Activated CD8-positive, alpha-beta memory T cell treated with anti-CD3 and anti-CD28 coated beads, Interleukin-2, amount 50 U/mL, for 48 hours (primary cell): ENCODE data around the gene PRUNE2.

ENCODE experiments used
- DNase-seq: peaks from one replicate; pipeline ENCODE4 v3.0.0-alpha.2; 2020

PRUNE2 gene

DNA sequence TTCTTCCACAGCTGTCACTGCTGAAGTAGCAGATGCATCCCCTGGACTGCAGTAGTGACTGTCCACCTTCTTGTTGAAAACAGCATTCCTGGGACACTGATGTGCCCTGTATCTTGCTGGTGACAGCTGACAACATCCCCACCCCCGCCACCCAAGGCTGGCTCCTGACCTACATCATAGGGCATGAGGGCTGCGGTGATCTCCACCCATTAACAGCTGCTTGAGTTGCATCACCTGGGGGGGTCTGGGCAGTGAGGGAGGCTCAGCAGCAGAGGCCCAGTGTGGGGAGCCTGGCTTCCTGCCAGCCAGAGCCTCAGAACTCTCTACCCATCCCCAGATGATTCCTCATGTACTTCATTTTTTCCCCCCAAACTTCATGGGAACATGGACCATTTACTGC is 4.1 kb downstream of the PRUNE2 start:
- DNase-seq, result no peak

DNA sequence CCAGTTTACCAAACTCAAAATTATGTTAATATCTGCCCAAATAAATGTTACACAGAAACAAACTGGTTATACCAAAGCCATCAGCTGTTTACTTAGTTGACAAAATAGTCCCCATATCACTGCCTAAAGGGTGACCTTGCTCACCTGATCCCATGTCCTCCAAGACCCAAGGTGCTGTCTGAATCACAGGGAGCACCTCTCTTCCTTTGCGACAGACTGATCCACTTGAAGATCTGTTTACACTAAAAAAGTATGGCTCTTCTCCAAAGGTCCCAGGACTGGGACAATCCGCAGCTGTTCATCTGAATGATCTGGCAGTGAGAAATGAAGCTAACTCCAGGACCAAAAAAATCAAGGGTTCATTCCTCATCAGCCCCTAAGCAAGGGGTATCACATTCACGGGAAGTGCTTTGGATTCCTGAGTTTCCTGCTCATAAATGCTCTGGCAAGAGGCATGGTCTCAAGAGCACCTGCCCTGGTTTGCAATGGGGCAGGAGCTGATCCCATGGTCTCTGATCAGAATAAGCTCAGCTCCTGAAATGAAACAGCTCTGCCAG is 5.0 kb downstream of the PRUNE2 start:
- no peak for DNase-seq

DNA sequence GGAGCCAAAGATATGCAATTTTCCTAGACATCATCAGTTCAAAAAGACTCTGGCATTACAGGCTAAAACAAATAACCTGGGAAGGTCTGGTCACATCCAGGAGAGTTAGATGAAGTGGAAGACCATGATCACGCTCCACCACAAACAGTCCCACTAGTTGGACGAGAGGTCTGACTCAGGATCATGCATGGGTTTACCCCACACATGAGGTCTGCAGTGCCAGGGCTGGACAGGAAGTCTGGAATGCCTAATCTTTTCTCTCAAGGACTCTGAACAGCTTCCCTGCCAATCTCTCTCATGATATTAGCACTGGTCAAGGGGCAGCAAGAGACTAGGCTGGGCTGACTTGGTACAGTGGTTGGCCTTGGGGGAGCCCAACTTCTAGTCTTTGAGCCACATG is 7.1 kb downstream of the PRUNE2 start:
- DNase-seq, result no peak

DNA sequence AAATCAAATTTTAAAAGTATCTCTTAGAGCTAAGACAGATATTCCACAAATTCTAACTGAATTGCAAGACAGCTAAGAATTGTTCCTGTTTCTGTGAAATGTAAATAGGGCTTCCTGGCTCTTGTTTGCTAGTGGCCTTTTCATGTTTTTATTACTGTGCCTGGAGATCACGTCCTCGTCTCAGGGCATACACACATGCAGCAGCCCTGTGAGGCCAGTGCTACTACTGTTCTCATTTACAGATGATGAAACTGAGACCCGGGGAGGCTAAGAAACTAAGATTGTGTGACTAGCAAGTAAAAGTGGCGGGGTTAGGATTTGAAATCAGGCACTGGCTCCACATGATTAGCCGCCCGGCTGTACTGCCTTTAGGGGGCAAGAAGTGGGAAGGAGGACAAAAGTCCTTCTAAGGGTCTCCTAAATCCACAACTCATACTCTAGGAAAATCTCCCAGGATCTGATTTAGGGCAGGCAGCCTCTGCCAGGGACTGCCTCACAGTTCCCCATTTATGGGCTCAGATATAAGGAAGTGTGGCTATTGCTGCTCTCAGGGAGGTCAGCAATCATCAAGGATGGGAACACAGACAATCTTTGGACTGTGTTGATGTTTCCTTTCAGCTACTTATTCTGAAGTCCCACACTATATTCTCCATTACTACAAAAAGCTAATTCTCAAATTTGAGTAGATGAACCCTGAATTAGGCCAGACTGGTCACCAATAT is 7.9 kb downstream of the PRUNE2 start:
- no peak for DNase-seq

DNA sequence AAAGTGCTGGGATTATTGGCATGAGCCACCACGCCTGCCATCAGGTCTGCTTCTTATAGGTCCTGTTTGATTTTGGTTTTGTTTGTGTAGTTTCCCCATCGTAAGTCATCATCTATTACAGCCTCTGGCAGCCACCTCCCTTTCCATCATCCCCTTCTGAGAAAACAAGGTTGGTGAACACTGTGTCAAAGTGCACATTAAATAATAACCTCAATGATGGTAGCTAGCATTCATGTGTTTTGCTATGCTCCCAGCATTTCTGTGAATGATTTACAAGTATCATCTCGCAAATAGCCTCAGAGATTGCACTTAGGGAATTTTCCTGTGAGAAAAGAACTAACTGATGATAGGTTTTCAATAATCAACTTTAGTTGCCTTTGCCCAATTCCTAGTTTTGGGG is 9.9 kb downstream of the PRUNE2 start:
- no peak for DNase-seq

DNA sequence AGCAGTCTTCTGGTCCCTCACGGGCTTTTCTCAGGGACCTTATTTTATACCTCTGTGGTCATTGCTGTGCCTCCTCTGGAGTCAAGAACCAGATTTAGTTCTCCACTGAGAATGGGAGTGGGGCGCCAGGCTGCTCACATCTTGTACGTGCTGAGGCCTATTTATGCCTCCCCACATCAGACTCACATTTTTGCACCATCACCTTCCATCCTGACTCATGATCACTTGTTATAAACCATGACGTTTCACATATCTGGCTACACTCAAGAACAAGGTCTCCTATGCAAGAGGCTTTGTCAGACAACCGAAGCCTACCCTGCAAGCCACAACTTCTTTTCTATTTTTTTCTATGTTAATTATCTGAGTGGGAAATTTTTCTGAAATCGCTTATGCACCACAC is 10.7 kb downstream of the PRUNE2 start:
- no peak for DNase-seq

DNA sequence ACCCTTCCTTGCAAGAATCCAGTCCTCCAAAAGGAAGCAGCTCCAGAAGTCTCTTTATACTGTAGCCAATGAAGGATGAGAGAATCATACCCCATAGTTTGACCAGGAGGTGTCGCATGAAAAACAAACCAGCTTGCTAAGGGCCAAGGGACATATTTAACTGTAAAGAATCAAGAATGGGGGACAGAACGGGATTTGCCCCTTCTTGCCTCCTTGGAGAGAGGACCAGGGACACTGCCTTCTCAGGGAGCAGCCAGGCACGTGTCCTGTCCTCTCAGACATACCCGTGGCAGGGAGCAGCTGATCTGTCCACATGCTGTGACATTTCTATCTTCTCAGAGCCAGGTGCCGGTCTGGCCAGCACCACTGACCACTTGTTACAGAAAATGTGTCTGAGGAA is 11.7 kb downstream of the PRUNE2 start:
- no peak for DNase-seq

DNA sequence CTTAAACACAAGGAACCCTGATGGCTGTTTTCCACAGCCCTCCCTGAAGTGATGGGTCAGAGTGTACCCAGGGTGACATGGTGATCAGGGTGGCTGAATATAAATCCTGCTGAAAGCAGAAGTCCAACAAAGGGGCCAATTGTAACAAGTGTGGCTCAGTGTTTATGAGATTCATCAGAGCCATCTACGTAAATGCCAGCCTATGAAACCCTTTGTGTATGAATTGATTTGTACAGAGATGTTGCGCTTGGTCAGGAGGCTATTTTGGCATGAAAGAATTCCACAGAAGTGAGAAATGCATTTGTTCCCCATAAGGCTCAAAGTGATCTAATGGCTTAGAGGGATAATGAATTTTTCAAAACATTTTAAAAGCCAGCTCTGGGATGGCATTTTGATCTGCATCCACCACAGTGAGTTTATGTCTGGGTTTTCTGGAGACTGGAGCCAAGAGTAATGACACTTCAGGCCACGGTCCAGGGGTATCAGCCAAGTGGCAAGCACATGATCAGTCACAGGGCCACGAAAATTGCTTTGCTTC is 12.4 kb downstream of the PRUNE2 start:
- DNase-seq, result no peak

DNA sequence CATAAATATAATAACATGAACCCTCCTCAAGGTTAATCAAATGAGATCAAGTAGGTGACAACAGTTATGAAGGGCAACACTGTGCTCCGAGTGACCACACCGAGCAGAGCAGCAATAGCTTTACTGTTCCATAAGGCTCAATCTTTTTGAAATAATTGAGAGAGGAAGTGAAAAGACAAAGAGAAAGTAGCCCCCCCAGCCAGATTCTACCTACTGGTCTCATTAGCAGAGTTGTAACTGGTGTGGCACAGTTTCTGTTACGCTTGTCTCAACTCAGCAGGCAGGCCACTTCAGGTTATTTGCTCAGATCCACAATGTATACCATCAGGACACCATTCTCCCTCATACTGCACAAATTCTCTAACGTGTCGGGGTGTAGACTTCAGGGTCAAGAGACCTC is 14.0 kb downstream of the PRUNE2 start:
- no peak for DNase-seq

DNA sequence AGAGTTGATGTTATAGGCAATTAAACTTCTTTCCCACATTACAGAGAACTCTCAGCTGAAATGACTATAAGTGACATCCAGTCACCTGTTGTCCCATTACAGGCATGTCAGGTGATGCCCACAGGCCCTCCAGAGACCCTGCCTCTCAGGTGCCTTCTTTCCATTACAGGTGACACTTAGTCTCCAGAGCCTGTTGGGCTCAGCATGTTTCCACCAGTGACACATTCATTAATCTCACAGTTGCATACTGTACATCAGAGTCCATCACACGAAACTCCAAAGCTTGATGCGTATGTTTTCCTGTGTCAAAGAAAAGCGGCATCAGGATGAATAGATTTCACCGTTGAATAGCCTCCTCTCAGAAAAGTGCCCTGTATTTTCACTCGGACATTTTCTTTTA is 14.6 kb downstream of the PRUNE2 start:
- DNase-seq, result no peak

DNA sequence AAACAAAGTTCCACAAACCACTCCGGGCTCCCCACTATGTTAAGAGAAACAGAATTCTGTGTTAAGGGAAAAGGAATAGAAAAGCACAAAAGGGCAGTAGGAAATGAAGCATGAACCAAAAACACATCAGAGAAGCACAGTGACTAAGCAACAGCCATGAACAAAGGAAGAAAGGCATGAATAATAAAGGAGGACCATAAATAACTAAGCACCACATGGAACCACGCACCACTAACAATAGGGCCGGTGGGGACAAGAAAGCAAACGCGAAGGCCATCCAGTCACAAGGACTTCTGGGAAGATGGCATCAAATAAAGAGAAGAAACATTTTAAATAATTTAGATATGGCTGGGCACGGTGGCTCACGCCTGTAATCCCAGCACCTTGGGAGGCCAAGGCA is 18.0 kb downstream of the PRUNE2 start:
- DNase-seq, result no peak

DNA sequence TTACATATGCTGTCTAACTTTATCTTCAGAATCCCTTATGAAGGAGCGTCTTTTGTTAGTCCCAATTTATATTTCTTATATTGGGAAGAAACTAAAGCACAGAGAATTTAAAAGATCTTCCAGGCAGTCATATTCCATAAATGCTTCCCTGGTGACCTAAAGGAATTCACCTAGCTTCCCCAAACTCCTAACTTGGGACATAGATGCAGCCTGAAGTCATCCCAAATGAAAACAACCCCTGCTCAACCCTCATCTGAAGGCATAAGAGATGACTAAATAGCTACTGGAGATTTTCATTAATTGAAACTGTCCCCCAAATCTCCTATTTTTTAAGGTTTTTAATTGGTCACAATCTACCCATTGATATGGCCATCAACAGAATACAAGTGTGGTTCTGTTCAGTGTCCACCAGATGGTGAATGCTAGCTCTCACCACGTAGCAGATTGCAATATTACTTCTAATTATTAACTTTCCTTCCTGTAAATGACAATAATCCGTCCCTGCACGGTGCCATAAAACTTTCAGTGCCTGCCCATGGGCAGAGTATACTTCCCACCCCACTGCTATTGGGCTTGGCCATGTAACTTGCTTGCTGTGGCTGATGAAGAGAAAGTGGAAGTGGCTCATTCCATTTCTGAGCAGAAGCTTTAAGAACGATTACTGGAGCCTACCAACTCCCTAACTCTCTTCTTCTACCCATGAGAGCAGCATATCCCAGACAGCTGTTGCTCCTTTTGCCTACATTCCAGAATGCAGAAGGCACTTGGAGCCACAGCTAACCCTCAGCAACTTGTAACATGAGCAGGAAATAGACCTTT is 18.7 kb downstream of the PRUNE2 start:
- DNase-seq, result no peak

DNA sequence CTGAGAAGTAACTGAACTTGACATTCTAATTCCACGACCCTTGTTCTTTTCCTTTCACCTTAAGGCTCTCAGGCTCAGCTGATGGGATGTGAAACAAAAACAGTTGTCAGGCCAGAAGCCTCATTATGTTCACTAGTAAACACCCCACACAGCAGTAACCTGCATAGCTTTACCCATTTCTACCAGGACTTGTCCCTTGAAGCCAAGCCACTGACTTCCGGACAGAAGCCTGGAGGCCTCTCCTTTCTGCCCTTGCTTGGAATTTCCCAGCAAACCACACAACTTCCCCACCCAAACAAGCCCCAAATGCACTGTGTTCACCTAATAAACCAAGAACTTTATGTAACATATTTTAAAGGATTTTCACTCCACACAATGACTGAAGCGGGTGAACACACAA is 19.6 kb downstream of the PRUNE2 start:
- no peak for DNase-seq

DNA sequence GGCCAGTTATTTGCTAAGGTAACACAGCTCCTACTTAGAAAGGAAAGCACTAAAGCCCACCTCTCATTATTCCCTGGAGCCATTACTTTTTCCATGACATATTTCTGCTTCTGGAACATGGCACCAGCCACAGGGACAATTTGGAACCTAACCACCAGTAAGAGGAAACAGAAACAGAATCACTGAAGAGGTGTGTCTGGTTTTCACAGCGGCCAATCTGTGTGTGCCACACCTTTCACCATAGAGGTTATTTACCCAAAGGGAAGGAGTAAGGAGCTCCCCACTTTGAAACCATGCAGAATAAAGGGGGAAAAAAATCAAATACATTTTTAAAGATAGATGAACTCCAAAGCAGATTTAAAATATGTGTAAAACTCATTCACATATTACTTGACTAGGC is 21.1 kb downstream of the PRUNE2 start:
- no peak for DNase-seq

DNA sequence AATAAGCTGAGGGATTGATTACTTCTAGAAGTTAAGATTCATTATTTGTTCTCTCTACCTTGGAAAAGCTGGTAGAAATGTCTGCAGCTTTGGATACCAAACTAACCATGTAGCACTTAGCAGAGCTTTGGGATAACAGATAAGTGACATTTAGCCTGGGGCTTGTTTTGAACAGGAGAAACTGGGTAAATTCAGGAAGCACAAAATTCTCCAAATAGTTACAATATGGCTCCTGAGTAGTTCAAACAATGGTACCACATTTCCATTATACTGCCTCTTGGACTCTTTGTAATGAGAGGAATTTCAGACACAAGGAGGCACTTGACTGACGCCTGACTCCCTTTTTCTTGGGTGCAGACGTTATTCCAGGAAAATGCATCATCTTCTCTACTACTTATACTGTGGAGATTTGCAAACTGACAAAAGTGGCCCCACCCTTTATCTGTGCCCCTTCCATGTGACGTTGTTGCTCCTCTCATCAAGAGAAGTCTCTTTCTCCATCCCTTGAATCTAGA is 22.5 kb downstream of the PRUNE2 start:
- no peak for DNase-seq

DNA sequence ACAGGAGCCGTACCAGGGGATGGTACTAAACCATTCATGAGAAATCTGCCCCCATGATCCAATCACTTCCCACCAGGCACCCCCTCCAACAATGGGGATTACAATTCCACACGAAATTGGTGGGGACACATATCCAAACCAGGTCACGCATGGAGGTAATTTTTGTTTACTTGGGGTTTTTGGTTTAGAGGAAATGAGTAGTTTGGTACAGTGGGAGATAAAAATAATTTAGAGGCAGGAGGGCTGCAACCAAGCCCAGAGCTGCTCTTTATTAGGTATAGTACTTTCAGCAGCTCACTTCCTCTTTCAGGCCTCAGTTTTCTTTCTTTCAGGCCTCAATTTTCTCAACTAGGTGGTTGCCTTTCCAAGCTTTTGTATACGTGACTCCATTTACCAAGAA is 23.2 kb downstream of the PRUNE2 start:
- no peak for DNase-seq

DNA sequence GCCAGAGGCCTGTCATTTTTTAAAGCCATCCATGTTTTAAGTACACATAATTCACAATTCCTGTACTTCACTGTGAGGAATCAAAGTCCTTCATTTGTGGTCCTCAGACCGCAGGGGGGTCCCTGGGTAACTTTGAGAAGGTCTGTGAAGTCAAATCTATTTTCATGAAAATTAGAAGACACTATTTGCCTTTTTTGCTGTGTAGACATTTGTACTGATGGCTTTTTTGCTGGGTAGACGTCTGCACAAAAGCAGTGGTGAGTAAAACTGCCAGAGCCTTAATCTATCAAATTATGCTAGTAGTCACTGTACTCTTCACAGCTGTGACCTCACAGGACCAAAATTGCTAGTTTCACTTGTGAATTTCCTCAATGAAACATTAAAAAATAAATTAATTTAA is 25.7 kb downstream of the PRUNE2 start:
- no peak for DNase-seq

DNA sequence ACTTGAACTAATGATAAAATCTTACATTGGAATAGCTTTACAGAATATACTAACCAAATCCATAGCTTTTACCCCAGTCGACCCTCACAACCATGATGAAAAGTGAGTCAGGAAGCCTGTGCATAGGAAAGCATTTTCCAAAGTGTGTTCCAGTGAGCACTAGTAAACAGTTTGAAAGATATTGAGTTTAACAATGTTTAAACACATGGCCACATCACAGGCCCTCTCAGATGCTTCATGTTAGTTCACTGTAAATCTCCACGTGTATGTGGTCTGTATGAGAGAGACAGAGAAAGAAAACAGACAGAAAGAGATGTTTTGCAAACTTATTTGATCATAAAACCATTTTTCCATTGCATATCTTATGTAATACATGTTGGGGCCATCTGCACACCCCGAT is 27.0 kb downstream of the PRUNE2 start:
- no peak for DNase-seq

DNA sequence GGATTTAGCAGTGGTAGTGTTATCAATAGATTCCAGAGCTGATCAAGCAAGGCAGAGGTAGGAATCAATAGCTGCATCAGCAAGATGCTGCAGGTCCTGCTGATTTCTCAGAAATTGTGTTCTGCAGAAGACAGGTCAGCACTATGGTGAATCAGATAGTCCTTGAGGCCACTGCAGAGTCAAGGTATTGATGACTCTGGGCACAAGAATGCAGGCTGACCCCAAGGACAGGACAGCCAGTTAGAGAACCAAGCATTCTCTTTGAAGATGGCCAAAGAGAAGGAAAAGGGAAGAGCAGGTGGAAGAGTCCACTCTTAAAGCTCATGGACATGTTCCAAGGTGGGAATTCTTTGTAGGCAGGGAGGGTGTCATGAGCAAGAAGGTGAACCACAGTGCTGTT is 28.0 kb downstream of the PRUNE2 start:
- DNase-seq, result no peak

DNA sequence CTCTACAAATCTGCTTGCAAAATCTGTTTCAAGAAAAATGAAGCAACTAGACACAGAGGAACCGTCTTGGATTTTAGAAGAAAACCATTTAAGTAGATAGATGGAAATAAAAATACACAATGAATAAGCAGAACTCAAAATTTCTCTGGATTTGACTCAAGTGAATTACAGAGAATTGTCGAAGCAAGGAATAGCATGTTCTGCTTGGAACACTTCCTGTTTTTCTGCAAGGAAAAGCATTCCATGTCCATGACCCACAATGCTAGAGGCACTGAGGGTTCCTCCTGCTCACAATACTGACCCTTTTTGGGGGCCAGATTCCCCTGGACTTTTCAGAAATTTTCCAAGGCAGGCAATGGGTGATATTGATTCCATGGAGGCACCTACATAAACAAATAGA is 29.8 kb downstream of the PRUNE2 start:
- no peak for DNase-seq

DNA sequence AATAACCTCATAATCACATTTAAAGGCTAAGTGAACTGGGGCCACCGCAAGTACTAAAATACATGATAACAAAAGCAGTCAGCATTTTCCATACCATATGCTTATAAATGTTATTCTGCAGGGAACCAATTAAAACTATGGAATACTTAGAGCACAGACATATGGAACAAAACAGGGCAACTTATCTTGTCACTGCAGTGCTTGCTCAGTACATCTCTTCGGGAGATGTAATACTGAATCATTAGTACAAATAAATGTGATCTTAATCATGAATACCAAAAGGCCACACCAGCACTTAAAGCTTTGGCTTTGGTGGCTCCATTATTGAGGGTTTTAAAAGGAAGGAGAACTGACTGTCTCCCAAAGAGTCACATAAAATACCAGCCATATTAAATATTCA is 32.1 kb downstream of the PRUNE2 start:
- no peak for DNase-seq

DNA sequence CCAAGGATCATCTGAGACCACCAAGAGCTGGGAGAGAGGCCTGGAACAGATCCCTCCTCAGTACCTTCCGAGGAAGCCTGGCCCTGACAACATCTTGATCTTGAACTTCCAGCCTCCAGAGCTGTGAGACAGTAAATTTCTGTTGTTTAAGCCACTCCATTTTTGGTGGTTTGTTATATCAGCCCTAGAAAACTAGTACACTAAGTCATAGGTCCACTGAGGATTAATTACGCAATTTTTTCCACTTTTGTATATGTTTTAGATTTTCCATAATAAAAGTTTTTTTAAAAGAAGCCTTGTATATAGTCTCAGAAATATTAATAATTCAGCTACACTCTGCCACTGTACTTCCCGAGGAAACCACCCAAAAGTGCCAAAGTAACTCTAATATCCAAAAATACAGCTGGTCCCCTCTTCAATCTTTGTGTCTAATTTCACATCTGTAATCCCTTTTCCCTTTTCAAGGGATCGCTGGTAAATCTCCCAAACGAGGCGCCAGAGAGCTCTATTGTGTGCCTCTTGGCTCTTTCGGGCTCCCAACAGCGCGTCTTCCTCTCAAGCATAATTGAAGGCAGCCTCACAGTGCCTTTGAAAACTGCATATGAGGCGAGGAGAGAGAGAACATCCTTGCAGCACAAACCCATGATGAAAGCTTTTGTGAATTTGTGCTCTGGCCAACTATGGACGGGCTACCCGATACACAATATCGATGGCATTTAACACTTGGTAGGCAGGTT is 32.7 kb downstream of the PRUNE2 start:
- DNase-seq, result no peak

DNA sequence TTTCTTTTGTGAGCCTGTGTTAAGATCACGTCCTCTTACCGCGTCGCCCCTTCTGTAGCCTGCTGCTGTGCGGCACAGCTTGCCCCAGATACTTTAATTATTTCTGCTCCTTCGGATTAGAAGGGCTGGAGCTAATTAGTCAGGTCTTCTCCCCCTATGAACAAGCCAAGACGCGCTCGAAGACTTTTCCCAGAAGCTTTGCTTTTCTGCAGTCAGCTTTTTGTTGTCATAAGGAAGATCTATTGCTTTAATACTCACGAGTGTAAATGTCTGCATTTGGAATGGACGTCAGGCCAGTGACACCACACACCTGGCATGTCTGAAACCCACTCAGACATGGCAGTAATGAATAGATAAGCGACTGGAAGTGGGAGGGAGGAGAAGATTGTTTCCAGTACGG is 37.0 kb downstream of the PRUNE2 start:
- DNase-seq, result no peak
